GM23338 (cell line): ENCODE data around the gene NNMT. TPM values are rescaled to one million over a fixed set of nuclear protein-coding genes. Genes with fewer than 3 reads are reported as not detected.

ENCODE experiments used
- ATAC-seq: fragments of 200-7000 bp; cut with Tn5 transposase; 3 replicates; pipeline ENCODE4 v1.9.1; 2020
- DNase-seq: peaks from one replicate; pipeline ENCODE4 v3.0.0-alpha.2; 2015; ENCODE audit warnings: low spot score
- H2AFZ ChIP-seq: fragments of 200-600 bp; sonication (generic); 2 replicates; pipeline ENCODE4 v1.8.0; 2016; ENCODE audit warnings: antibody characterized with exemption, mild to moderate bottlenecking, moderate library complexity
- H3F3A ChIP-seq: fragments of 200-600 bp; sonication (generic); replicated peaks from 2 replicates; pipeline ENCODE4 v1.8.0; 2017; ENCODE audit warnings: antibody characterized with exemption, mixed run types, low read depth
- H3K27ac ChIP-seq: fragments of 200-600 bp; sonication (generic); 2 replicates; pipeline ENCODE4 v1.6.1; 2016; ENCODE audit warnings: low read depth
- H3K27me3 ChIP-seq: fragments of 200-600 bp; sonication (generic); 2 replicates; pipeline ENCODE4 v1.8.0; 2016; ENCODE audit warnings: mild to moderate bottlenecking, mixed run types, moderate library complexity; ENCODE audit not compliant: insufficient read depth
- H3K36me3 ChIP-seq: fragments of 200-600 bp; sonication (generic); 2 replicates; pipeline ENCODE4 v1.8.0; 2016; ENCODE audit warnings: mild to moderate bottlenecking; ENCODE audit not compliant: insufficient read depth
- H3K4me1 ChIP-seq: fragments of 200-600 bp; sonication (generic); 2 replicates; pipeline ENCODE4 v1.8.0; 2016; ENCODE audit warnings: mild to moderate bottlenecking, moderate library complexity; ENCODE audit not compliant: insufficient read depth
- H3K4me2 ChIP-seq: fragments of 200-600 bp; sonication (generic); 2 replicates; pipeline ENCODE4 v1.7.1; 2017; ENCODE audit warnings: mixed run types
- H3K4me3 ChIP-seq: fragments of 200-600 bp; sonication (generic); 2 replicates; pipeline ENCODE4 v1.6.1; 2016; ENCODE audit warnings: mixed run types
- H3K79me2 ChIP-seq: fragments of 200-600 bp; sonication (generic); replicated peaks from 2 replicates; pipeline ENCODE4 v1.8.0; 2017; ENCODE audit warnings: mild to moderate bottlenecking; ENCODE audit not compliant: insufficient read depth
- H3K9me2 ChIP-seq: fragments of 200-600 bp; sonication (generic); 2 replicates; pipeline ENCODE4 v1.8.0; 2017; ENCODE audit not compliant: insufficient read depth
- H4K20me1 ChIP-seq: fragments of 200-600 bp; sonication (generic); replicated peaks from 2 replicates; pipeline ENCODE4 v1.8.0; 2017; ENCODE audit warnings: mild to moderate bottlenecking; ENCODE audit not compliant: insufficient read depth
- H3K27ac Mint-ChIP-seq: 2 replicates; pipeline ENCODE4 v1.8.0; 2020; ENCODE audit warnings: inconsistent platforms, mild to moderate bottlenecking, moderate library complexity, mixed read lengths
- H3K27me3 Mint-ChIP-seq: 3 replicates; pipeline ENCODE4 v1.8.0; 2022; ENCODE audit warnings: low read depth, mild to moderate bottlenecking, moderate library complexity, mixed read lengths, inconsistent platforms; ENCODE audit not compliant: insufficient read depth, poor library complexity
- H3K36me3 Mint-ChIP-seq: 3 replicates; pipeline ENCODE4 v1.8.0; 2021; ENCODE audit warnings: low read depth, mild to moderate bottlenecking, inconsistent platforms, moderate library complexity, mixed read lengths
- H3K4me1 Mint-ChIP-seq: 3 replicates; pipeline ENCODE4 v1.8.0; 2020; ENCODE audit warnings: mild to moderate bottlenecking, inconsistent platforms, mixed read lengths
- H3K4me3 Mint-ChIP-seq: 3 replicates; pipeline ENCODE4 v1.8.0; 2021; ENCODE audit warnings: moderate library complexity, mild to moderate bottlenecking, inconsistent platforms, mixed read lengths
- H3K9me3 Mint-ChIP-seq: 3 replicates; pipeline ENCODE4 v1.8.0; 2020; ENCODE audit warnings: moderate library complexity, mild to moderate bottlenecking, inconsistent platforms, mixed read lengths
- CREB1 ChIP-seq: fragments of 250-450 bp; sonication (Bioruptor Pico); IDR thresholded peaks from 2 replicates; pipeline ENCODE4 v1.5.0; 2020; ENCODE audit warnings: low read depth, mild to moderate bottlenecking, moderate library complexity
- CTCF ChIP-seq, 2 experiments: fragments of 200-600 bp in 1 of 2; sonication (generic) in 1 of 2; conservative IDR thresholded peaks; 2 replicates each; pipeline versions ENCODE4 v1.5.1 to v1.6.1; 2016 to 2017; ENCODE audit warnings: antibody characterized with exemption in 2 of 2, low read depth in 2 of 2, mild to moderate bottlenecking in 2 of 2, moderate library complexity in 1 of 2
- ETS1 ChIP-seq: IDR thresholded peaks from 2 replicates; pipeline ENCODE4 v1.6.1; 2016; ENCODE audit warnings: antibody characterized with exemption
- EZH2 ChIP-seq: fragments of 200-600 bp; sonication (generic); IDR thresholded peaks from one replicate; pipeline ENCODE4 v1.8.0; 2017; ENCODE audit warnings: antibody characterized with exemption, mild to moderate bottlenecking, low read depth; ENCODE audit not compliant: unreplicated experiment
- EZH2phosphoT487 ChIP-seq: fragments of 200-600 bp; sonication (generic); IDR thresholded peaks from one replicate; pipeline ENCODE4 v1.8.1; 2018; ENCODE audit warnings: antibody characterized with exemption; ENCODE audit not compliant: unreplicated experiment
- JUNB ChIP-seq: IDR thresholded peaks from one replicate; pipeline ENCODE4 v1.6.1; 2016; ENCODE audit warnings: antibody characterized with exemption; ENCODE audit not compliant: unreplicated experiment
- NANOG ChIP-seq: IDR thresholded peaks from 2 replicates; pipeline ENCODE4 v1.6.1; 2016; ENCODE audit warnings: antibody characterized with exemption, borderline replicate concordance
- REST ChIP-seq: IDR thresholded peaks from one replicate; pipeline ENCODE4 v1.6.1; 2018; ENCODE audit warnings: antibody characterized with exemption; ENCODE audit not compliant: unreplicated experiment
- STAT1 ChIP-seq: IDR thresholded peaks from one replicate; pipeline ENCODE4 v1.6.1; 2016; ENCODE audit warnings: antibody characterized with exemption; ENCODE audit not compliant: unreplicated experiment
- ZNF114 ChIP-seq: fragments of 250-450 bp; sonication (Bioruptor Pico); IDR thresholded peaks from 2 replicates; pipeline ENCODE4 v1.5.0; 2020; ENCODE audit warnings: mild to moderate bottlenecking, moderate library complexity
- ZNF331 ChIP-seq: fragments of 250-450 bp; sonication (Bioruptor Pico); IDR thresholded peaks from 2 replicates; pipeline ENCODE4 v1.5.0; 2020; ENCODE audit warnings: low read depth, mild to moderate bottlenecking, moderate library complexity
- polyA plus RNA-seq: library from polyadenylated mRNA; unstranded; fragments of >200 nt; fragmentation: Nextera tagmentation; extraction: Ambion mirVana; gene quantifications from 2 replicates; pipeline ENCODE4 v1.2.1, GENCODE V29; 2016
- total RNA-seq: library from RNA; depleted of rRNA; stranded (reverse); fragments of >200 nt; shearing (Covaris generic); gene quantifications from 2 replicates; pipeline ENCODE4 v1.2.3, GENCODE V29; 2014

Gene NNMT
- total and polyA plus RNA-seq, 2 experiments from 2014 or later, result 0.40 TPM; not detected in 1

- ATAC-seq, result no peak
- Mint-ChIP-seq H3K4me3 (no peak overlapping the region), H3K27ac (no peak overlapping the region), H3K36me3 (no peaks in the 10 kb centered on the region), H3K4me1 (no peaks in the 10 kb centered on the region; the same call in 2 of the 3 replicates), H3K9me3 (no peaks in the 10 kb centered on the region), H3K27me3 (no peaks in the 10 kb centered on the region)
- Histone ChIP-seq H3F3A (no peaks in the 10 kb centered on the region), H3K27ac (no peak overlapping the region), H3K4me3 (no peak overlapping the region), H3K27me3 (no peaks in the 10 kb centered on the region), H3K36me3 (no peaks in the 10 kb centered on the region), H2AFZ (no peak overlapping the region), H3K79me2 (no peaks in the 10 kb centered on the region), H3K4me2 (no peak overlapping the region), H3K9me2 (peaks cover 4% of the 10 kb centered on the region; the same call in 1 of the 2 replicates), H3K4me1 (no peaks in the 10 kb centered on the region), H4K20me1 (no peaks in the 10 kb centered on the region)
- TF ChIP-seq EZH2phosphoT487 (no peak), EZH2 (no peak), REST (no peak), STAT1 (no peak)
- no peak for DNase-seq
These were observed 22.1 kb upstream of the NNMT start for GRCh38 chr11:114273890-114274635.

- no peaks in the 10 kb centered on the region for H3K27me3 Mint-ChIP-seq
- H3K27me3 ChIP-seq, result no peaks in the 10 kb centered on the region
- H3K4me1 Mint-ChIP-seq, result no peaks in the 10 kb centered on the region; the same call in 2 of the 3 replicates
- no peak overlapping the region for H3K4me3 ChIP-seq
- no peaks in the 10 kb centered on the region for H3K36me3 ChIP-seq
- no peaks in the 10 kb centered on the region for H3F3A ChIP-seq
- no peak for DNase-seq
- H3K27ac Mint-ChIP-seq, result no peak overlapping the region
- H3K9me2 ChIP-seq, result peaks cover 4% of the 10 kb centered on the region; the same call in 1 of the 2 replicates
- no peaks in the 10 kb centered on the region; the same call in 2 of the 3 replicates for H3K36me3 Mint-ChIP-seq
- H4K20me1 ChIP-seq, result no peaks in the 10 kb centered on the region
- no peak overlapping the region for H3K4me3 Mint-ChIP-seq
- no peak overlapping the region for H3K27ac ChIP-seq
- no peak overlapping the region for H3K4me2 ChIP-seq
- H3K4me1 ChIP-seq, result no peaks in the 10 kb centered on the region
- no peaks in the 10 kb centered on the region for H3K79me2 ChIP-seq
- ATAC-seq, result no peak
- H3K9me3 Mint-ChIP-seq, result no peaks in the 10 kb centered on the region
- no peak overlapping the region for H2AFZ ChIP-seq
- TF ChIP-seq STAT1 (no peak), EZH2phosphoT487 (no peak), CREB1 (no peak), NANOG (no peak), EZH2 (no peak), REST (no peak), CTCF (conservative IDR thresholded peaks at IDR 0.05; ENCODE audit: low read depth in 2 of 2) (no peak), ETS1 (no peak), JUNB (no peak), ZNF331 (CRISPR knock-in tag) (no peak), ZNF114 (CRISPR knock-in tag) (no peak)
These were observed 21.6 kb upstream of the NNMT start for GRCh38 chr11:114274637-114275036.
